Neuron (in vitro differentiated cells): ENCODE data around the gene WDR3.

Experiments
- H2AFZ ChIP-seq: one replicate; pipeline ENCODE4 v1.6.1; 2013; ENCODE audit warnings: low read depth, mild to moderate bottlenecking, inconsistent platforms, low read length, moderate library complexity
- H3K27me3 ChIP-seq: one replicate; pipeline ENCODE4 v1.6.1; 2013; ENCODE audit warnings: low read length; ENCODE audit not compliant: insufficient read depth
- H3K36me3 ChIP-seq: one replicate; pipeline ENCODE4 v1.6.1; 2013; ENCODE audit warnings: low read length; ENCODE audit not compliant: insufficient read depth
- H3K4me1 ChIP-seq: one replicate; pipeline ENCODE4 v1.6.1; 2013; ENCODE audit warnings: low read length; ENCODE audit not compliant: insufficient read depth
- H3K4me3 ChIP-seq: 2 replicates; pipeline ENCODE4 v1.5.1; 2013; ENCODE audit warnings: mild to moderate bottlenecking, low read length, moderate library complexity
- H3K9me3 ChIP-seq: one replicate; pipeline ENCODE4 v1.6.1; 2013; ENCODE audit warnings: low read length

The WDR3 gene

DNA sequence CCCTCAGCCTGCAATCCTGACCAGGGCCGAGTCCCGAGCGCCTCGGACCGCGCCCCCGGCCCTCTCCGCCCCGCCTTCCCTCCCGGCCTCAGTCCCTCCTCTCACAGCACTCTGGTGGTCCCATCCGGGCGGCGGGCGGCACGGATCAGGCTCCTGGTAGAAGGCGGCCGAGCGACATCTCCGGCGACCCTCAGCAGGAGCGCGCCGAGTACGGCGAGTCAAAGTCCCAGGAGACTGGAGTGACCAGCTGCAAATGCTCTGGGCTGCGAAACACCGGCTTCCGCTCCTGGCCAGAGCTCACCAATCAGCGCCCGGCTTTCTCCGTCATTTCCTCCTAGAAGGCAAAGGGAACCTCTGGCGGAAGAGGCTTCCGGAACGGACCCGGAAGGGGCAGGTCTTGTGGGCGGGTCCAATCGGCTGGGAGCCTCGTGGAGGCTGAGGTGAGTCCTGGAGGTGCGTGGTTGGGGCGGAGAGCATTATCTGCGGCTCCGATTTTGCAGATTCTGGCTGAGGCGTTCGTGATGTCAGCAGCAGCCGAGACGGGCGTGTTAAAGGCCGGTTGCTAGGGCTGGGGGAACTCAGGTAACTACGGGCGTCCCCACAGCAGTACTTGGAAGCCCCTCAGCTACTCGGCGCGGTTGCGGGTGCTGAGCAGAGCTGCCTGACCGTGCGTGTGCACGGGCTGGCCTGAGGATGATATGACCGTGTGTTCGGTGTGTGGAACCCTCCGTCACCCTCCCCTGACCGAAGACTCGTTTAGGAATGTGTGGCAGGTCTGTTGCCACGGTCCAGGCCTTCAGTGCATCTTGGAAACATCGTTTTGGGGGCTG is at the start of gene WDR3, which contains the start of gene GDAP2:
TSS of gene WDR3 (plus strand) at position 397 of the 830 bp plus-strand sequence. CDS start 3,581 bp downstream, outside the sequence.
TSS of gene GDAP2 (minus strand) at position 279 of the 830 bp plus-strand sequence. CDS start 9,264 bp downstream, outside the sequence.
- H3K4me3 ChIP-seq, result peak within 1 kb of the TSS; percentile 75
- H3K4me1 ChIP-seq, result peaks cover 18% of the 10 kb centered on the region
- peak within 1 kb of the TSS; percentile 90 for H2AFZ ChIP-seq
- H3K9me3 ChIP-seq, result no peaks in the 10 kb centered on the region
- peaks cover 3% of the 10 kb centered on the region for H3K36me3 ChIP-seq
- H3K27me3 ChIP-seq, result no peaks in the 10 kb centered on the region

DNA sequence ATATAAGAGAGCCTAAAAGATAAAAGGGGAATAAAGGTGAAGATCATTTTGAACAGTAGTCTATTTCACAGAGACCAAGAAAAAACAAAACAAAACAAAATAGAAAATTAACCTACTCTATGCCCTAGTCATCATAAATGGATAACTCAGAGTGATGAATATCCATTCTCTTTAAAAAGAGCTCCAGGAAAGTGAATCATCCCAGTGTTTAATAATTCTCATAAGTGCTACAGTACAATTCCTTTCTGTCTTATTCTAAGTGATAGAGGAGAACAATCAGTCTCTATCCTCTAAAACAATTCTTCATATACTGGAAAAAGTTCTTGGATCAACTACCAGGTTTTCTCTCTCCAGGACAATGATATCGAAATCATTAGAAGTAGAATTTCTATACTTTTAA is 45.9 kb upstream of the WDR3 start:
- Histone ChIP-seq H3K27me3 (no peaks in the 10 kb centered on the region), H3K36me3 (peaks cover 35% of the 10 kb centered on the region), H2AFZ (no peak overlapping the region), H3K4me3 (no peak overlapping the region), H3K9me3 (no peaks in the 10 kb centered on the region), H3K4me1 (no peaks in the 10 kb centered on the region)

DNA sequence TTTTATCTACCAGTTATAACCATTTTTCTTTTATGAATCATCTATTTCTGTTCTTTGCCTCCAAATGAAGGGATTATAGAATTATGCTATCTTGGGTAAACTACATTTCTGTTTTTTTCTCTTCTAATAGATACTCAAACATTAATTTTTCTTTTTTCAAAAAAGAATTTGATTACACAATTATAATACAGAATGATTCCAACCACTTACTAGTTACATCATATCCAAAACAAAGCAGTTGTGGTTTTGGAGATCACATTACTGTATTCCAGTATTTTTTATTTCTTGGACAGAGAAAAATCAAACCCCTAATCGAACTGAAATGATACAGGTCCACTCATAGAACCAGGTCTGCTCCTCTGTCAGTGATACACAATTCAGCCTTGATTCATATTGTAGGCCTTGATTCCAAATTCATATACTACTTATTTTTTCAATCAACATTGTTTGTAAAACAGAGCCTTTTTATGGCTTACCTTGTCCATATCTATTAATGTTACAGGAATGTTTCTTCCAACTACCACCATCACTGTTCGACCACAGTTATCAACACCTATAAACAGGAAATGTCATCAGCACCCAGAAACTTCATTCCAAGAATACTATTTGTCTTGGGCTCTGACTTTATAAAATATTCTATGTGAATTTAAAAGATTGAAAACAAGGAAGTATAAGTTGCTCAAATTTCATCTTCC is 43.3 kb upstream of the WDR3 start:
- no peak overlapping the region for H3K4me3 ChIP-seq
- no peak overlapping the region for H2AFZ ChIP-seq
- no peaks in the 10 kb centered on the region for H3K9me3 ChIP-seq
- H3K4me1 ChIP-seq, result no peaks in the 10 kb centered on the region
- H3K27me3 ChIP-seq, result no peaks in the 10 kb centered on the region
- H3K36me3 ChIP-seq, result peaks cover 24% of the 10 kb centered on the region

DNA sequence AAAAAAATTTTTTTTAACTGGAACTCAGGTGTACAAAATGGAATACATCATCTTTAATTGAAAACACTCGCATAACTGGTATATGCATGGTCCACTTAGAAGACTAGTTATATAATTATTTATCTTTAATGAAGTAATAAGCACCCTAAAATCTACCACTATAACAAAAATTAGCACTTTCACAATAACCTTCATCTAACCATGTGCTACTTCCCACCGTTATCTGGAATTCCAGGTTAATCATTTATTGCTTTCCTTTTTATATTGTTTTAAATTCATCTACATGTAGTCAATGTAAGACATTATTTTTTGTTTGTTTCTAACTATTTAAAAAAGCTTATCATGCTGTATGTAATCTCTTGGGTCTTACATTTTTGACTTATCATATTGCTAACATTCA is 39.1 kb upstream of the WDR3 start:
- H3K4me1 ChIP-seq, result no peaks in the 10 kb centered on the region

DNA sequence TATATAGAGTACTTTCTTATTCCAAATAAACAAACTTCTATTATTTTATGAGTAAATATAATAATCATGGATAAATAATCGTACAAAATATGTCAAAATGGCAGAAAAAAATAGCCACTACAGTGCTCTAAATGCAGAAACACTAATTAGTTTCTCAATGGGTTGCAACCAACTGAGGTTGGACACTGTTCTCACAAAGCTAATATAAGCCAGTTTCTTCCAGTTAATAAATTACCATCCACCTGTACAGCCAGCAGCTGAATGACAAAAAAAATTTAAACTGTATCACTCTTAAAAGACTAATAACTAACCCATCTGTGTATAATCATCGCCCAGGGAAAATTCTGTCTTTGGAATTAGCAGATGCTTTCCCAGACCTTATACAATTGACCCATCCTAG is 37.0 kb upstream of the WDR3 start:
- Histone ChIP-seq H3K4me1 (no peaks in the 10 kb centered on the region), H3K27me3 (no peaks in the 10 kb centered on the region), H3K36me3 (peaks cover 30% of the 10 kb centered on the region), H3K4me3 (no peak overlapping the region), H2AFZ (no peak overlapping the region), H3K9me3 (no peaks in the 10 kb centered on the region)

More for the DNA sequence above, 39.1 kb upstream of the WDR3 start:
- Histone ChIP-seq H2AFZ (no peak overlapping the region), H3K4me3 (no peak overlapping the region), H3K36me3 (peaks cover 18% of the 10 kb centered on the region), H3K27me3 (no peaks in the 10 kb centered on the region), H3K9me3 (no peaks in the 10 kb centered on the region)

DNA sequence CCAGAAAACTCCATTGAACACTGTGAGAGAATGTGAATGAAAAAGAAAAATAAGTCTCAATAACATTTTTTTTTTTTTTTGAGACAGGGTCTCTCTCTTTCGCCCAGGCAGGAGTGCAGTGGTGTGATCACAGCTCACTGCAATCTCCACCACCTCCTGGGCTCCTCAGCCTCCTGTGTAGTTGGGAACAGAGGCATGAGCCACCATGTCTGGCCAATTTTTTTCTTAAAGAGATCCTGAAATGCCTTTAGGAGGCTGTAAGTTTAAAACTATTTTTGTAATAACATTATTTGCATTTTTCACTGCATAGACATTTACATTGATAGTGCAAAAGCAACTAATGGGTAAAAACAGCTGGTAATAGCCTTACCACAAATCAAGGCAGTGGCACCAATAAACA is 35.5 kb upstream of the WDR3 start:
- no peaks in the 10 kb centered on the region for H3K4me1 ChIP-seq
- H3K27me3 ChIP-seq, result no peaks in the 10 kb centered on the region
- H3K36me3 ChIP-seq, result peaks cover 28% of the 10 kb centered on the region
- no peak overlapping the region for H3K4me3 ChIP-seq
- H2AFZ ChIP-seq, result no peak overlapping the region
- H3K9me3 ChIP-seq, result no peaks in the 10 kb centered on the region

DNA sequence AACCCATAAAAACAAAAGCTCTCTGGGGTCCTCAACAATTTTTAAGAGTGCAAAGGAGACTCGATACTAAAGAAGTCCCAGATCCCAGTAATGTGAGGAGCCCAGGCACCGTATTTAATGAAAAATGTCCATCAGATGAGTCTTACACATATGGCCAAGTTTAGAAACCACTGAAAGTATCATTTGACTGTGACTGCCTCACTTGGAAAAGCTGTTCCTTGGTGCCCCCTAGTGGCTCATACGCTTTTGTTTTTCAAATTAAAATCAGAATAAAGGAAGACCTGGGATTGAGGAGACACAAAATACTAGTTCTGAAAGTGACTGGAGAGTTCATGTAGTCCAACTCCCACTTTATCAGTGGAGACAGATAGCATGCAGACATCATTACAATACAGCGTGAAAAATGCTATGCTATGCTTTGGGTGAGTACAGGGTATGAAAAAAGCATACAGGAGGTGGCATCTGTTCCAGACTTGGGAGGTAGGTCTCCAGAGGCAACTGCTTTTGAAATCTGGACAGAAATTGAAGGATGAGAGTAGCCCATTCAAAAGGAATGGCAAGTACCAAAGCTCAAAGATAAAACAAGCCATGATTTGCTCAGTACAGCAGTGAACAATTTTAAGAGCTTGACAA is 33.9 kb upstream of the WDR3 start:
- Histone ChIP-seq H3K4me1 (no peaks in the 10 kb centered on the region), H3K36me3 (peaks cover 32% of the 10 kb centered on the region), H3K27me3 (no peaks in the 10 kb centered on the region), H2AFZ (no peak overlapping the region), H3K9me3 (no peaks in the 10 kb centered on the region), H3K4me3 (no peak overlapping the region)

DNA sequence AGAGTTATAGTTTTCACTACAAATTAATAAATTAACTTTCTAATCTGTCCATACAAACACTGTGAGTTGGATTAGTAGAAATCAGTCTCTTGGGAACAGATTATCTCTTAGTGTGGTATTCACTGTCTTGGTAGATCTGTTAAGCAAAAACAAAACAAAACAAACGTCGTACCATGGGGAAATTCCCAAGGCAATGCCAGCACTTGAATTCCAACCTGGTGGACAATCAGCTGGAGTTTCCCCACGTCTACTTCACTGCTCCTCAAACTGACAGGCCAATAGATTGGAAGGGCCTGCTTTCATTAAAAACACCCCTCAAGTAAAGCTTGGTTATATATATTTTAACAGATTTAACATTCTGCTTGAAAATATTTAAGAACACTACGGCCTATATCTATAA is 32.0 kb upstream of the WDR3 start:
- Histone ChIP-seq H3K36me3 (peaks cover 48% of the 10 kb centered on the region), H3K4me3 (no peak overlapping the region), H3K4me1 (no peaks in the 10 kb centered on the region), H3K9me3 (no peaks in the 10 kb centered on the region), H2AFZ (no peak overlapping the region), H3K27me3 (no peaks in the 10 kb centered on the region)

DNA sequence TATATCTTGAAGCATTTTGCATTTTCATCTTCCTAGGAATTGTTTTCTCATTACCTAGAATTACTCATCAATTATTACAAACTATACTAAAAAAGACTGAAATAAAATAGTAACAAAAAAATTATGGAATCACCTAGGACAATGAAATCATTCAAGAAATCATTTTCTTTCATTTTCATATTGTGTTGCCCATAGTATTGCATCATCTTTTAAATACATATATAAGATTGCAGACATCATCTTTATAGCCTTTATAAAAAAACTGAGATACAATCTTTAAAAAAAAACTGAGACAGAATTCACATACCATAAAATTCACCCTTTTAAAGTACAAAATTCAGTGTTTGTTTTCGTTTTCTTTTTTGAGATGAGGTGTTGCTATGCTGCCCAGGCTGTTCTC is 29.7 kb upstream of the WDR3 start:
- Histone ChIP-seq H3K36me3 (peaks cover 52% of the 10 kb centered on the region), H3K9me3 (no peaks in the 10 kb centered on the region), H3K27me3 (no peaks in the 10 kb centered on the region), H2AFZ (no peak overlapping the region), H3K4me3 (no peak overlapping the region), H3K4me1 (no peaks in the 10 kb centered on the region)

DNA sequence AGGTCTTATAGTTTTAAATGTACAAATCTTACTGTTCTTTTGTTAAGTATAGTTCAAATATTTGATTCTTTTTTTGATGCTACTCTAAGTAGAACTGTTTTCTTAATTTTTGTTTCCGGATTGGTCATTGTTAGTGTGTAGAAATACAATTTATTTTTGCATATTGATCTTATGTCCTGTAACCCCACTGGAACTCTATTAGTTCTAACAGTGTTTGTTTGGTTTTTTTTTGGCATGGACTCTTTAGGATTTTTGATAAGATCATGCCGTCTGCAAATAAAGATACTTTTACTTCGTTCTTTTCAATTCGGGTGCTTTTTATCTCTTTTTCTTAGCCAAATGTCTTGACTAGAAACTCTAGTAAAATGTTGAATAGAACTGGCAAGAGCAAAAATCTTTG is 26.6 kb upstream of the WDR3 start:
- Histone ChIP-seq H3K4me1 (no peaks in the 10 kb centered on the region), H3K27me3 (no peaks in the 10 kb centered on the region), H2AFZ (no peak overlapping the region), H3K9me3 (no peaks in the 10 kb centered on the region), H3K36me3 (peaks cover 59% of the 10 kb centered on the region), H3K4me3 (no peak overlapping the region)

DNA sequence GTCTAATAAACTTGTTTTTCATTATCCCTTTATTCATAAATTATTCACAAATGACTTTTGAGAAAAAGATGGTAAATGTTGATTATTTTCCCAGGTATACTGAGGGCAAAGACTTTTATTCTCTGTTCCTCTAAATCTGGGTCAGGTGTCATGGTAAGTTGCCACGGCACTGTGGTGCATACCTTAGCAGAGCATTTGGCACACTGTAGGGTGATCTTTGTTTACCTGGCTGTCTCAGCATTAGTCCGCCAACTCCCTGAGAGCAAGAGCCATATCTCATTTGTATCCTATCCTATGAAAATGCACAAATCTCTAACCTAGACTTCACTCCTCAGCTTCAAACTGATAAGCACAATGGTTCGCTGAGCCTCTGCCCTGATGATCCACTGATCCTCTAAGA is 25.1 kb upstream of the WDR3 start:
- Histone ChIP-seq H3K27me3 (no peaks in the 10 kb centered on the region), H3K9me3 (no peaks in the 10 kb centered on the region), H3K4me3 (no peak overlapping the region), H3K4me1 (no peaks in the 10 kb centered on the region), H3K36me3 (peaks cover 57% of the 10 kb centered on the region), H2AFZ (no peak overlapping the region)

DNA sequence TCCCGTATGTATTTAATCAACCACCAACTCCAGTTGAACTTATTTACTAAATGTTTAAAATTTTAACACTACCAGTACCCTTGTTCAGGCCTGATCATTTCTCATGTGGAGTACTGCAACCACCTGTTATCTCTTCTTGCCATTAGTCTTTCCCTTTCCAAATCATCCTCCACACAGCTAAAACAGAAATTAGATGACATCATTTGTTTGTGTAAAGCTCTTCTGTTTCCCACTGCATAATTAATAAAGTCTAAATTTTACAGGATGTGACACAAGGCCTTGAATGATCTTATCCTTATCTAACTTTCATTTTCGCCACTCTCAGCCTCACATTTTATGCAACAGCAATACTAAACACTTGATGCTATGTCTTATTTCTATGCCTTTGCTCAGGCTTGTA is 24.5 kb upstream of the WDR3 start:
- H2AFZ ChIP-seq, result no peak overlapping the region
- H3K4me1 ChIP-seq, result no peaks in the 10 kb centered on the region
- H3K27me3 ChIP-seq, result no peaks in the 10 kb centered on the region
- H3K4me3 ChIP-seq, result no peak overlapping the region
- H3K36me3 ChIP-seq, result peaks cover 61% of the 10 kb centered on the region
- no peaks in the 10 kb centered on the region for H3K9me3 ChIP-seq

DNA sequence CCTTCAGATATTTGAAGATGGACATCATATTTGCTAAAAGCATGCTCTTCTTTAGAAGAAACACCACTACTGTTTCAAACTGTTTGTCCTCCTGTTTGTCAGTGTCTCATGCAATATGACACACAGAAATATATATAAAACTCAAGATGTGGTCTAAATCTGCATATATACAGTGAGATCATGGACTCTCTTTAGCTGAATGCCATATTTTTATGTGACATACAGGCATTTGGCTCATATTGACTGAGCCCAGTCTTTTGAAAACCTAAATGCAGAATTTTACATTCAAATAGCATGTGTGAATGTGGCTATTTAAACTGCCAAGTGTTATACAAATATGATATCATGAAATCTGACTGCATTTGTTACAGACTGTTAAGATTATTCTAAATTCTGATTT is 18.5 kb upstream of the WDR3 start:
- H3K36me3 ChIP-seq, result peaks cover 72% of the 10 kb centered on the region
- no peak overlapping the region for H2AFZ ChIP-seq
- no peaks in the 10 kb centered on the region for H3K4me1 ChIP-seq
- H3K9me3 ChIP-seq, result no peaks in the 10 kb centered on the region
- no peaks in the 10 kb centered on the region for H3K27me3 ChIP-seq
- no peak overlapping the region for H3K4me3 ChIP-seq
